H1 (cell line): ENCODE results near the gene SAP30. TPM values are rescaled to one million over a fixed set of nuclear protein-coding genes. Genes with fewer than 3 reads are reported as not detected.

Source experiments
- CTCF ChIA-PET: fragments of 300-600 bp; sonication (Branson Sonifier 250); formaldehyde crosslinking; loops from one replicate; lab custom pipeline; 2021; ENCODE audit not compliant: partially characterized antibody; lab: Charles Lee
- POLR2A ChIA-PET: fragments of 300-600 bp; sonication (Branson Sonifier 250); formaldehyde crosslinking; loops from one replicate; lab custom pipeline; 2021; ENCODE audit warnings: inconsistent platforms; ENCODE audit not compliant: partially characterized antibody; lab: Charles Lee
- DNase-seq, 2 experiments: peaks; one replicate each; pipeline versions ENCODE4 v3.0.0 to v3.0.0-alpha.2; 2010 to 2022; ENCODE audit warnings: low spot score in 2 of 2, low read depth in 1 of 2, mixed read lengths in 1 of 2
- FAIRE-seq: peaks from 2 replicates; lab custom pipeline; 2011; peaks lifted over from hg19 to GRCh38; lab: Jason Lieb, UNC
- H2AFZ ChIP-seq: 2 replicates; pipeline ENCODE4 v1.8.1; 2012; ENCODE audit warnings: low read length, inconsistent platforms
- H2AK5ac ChIP-seq: 2 replicates; pipeline ENCODE4 v1.6.1; 2013; ENCODE audit warnings: low read depth, low read length
- H2BK120ac ChIP-seq: replicated peaks from 2 replicates; pipeline ENCODE3; 2013; ENCODE audit warnings: low read depth, low read length, inconsistent platforms
- H2BK12ac ChIP-seq: 2 replicates; pipeline ENCODE4 v1.6.1; 2013; ENCODE audit warnings: low read depth, low read length
- H2BK15ac ChIP-seq: 2 replicates; pipeline ENCODE4 v1.6.1; 2013; ENCODE audit warnings: low read length
- H2BK20ac ChIP-seq: 2 replicates; pipeline ENCODE4 v1.6.1; 2013; ENCODE audit warnings: low read length
- H2BK5ac ChIP-seq: 2 replicates; pipeline ENCODE4 v1.6.1; 2013; ENCODE audit warnings: low read depth, low read length
- H3K14ac ChIP-seq: 2 replicates; pipeline ENCODE4 v1.6.1; 2013; ENCODE audit warnings: inconsistent platforms; ENCODE audit not compliant: insufficient read length
- H3K18ac ChIP-seq: 2 replicates; pipeline ENCODE4 v1.6.1; 2013; ENCODE audit warnings: low read length; ENCODE audit errors: extremely low read depth
- H3K23ac ChIP-seq: 2 replicates; pipeline ENCODE4 v1.6.1; 2013; ENCODE audit warnings: inconsistent platforms; ENCODE audit not compliant: insufficient read length
- H3K23me2 ChIP-seq: 2 replicates; pipeline ENCODE4 v1.6.1; 2013; ENCODE audit warnings: low read depth, low read length
- H3K27ac ChIP-seq: 2 replicates; pipeline ENCODE4 v1.6.1; 2011; ENCODE audit warnings: low read depth, low read length, inconsistent platforms
- H3K27me3 ChIP-seq, 4 experiments: replicated peaks in 1 of 4; 1 replicate in 1 of 4; 2 replicates in 3 of 4; pipeline versions ENCODE4 v1.6.1 to v1.8.1; 2011 to 2013; ENCODE audit warnings: low read length in 3 of 4, mild to moderate bottlenecking in 3 of 4, inconsistent platforms in 2 of 4, mixed read lengths in 2 of 4, moderate library complexity in 1 of 4; ENCODE audit not compliant: control insufficient read depth in 3 of 4, insufficient read depth in 3 of 4; ENCODE audit errors: extremely low read depth in 1 of 4
- H3K36me3 ChIP-seq, 4 experiments: 2 replicates each; pipeline versions ENCODE4 v1.6.1 to v1.8.1; 2011 to 2013; ENCODE audit warnings: mild to moderate bottlenecking in 4 of 4, low read length in 3 of 4, moderate library complexity in 2 of 4, control low read depth in 1 of 4, inconsistent platforms in 1 of 4; ENCODE audit not compliant: insufficient read depth in 4 of 4, control insufficient read depth in 2 of 4
- H3K4ac ChIP-seq: replicated peaks from 2 replicates; pipeline ENCODE3; 2013; ENCODE audit warnings: low read length, low read depth, mixed read lengths, inconsistent platforms; ENCODE audit not compliant: insufficient read length
- H3K4me1 ChIP-seq, 4 experiments: replicated peaks in 1 of 4; 1 replicate in 1 of 4; 2 replicates in 3 of 4; pipeline versions ENCODE4 v1.6.1 to v1.8.1; 2011 to 2013; ENCODE audit warnings: low read length in 3 of 4, inconsistent platforms in 2 of 4, mixed read lengths in 1 of 4; ENCODE audit not compliant: insufficient read depth in 4 of 4, control insufficient read depth in 3 of 4
- H3K4me2 ChIP-seq, 2 experiments: 2 replicates each; pipeline versions ENCODE4 v1.6.1 to v1.8.1; 2011 to 2013; ENCODE audit warnings: low read depth in 2 of 2, low read length in 2 of 2, control low read depth in 1 of 2, inconsistent platforms in 1 of 2, mild to moderate bottlenecking in 1 of 2; ENCODE audit not compliant: insufficient read depth in 1 of 2
- H3K4me3 ChIP-seq, 4 experiments: fragments of 200-600, 300-600 bp in 1 of 4; sonication (generic), shearing (Covaris generic), sonication (Bioruptor Twin) in 1 of 4; 2 replicates each; pipeline versions ENCODE4 v1.5.1 to v1.8.1; 2011 to 2016; ENCODE audit warnings: low read length in 4 of 4, low read depth in 3 of 4, control low read depth in 2 of 4, inconsistent platforms in 2 of 4, mild to moderate bottlenecking in 2 of 4, mixed read lengths in 1 of 4, moderate library complexity in 1 of 4; ENCODE audit not compliant: insufficient read depth in 2 of 4; ENCODE audit errors: extremely low read depth in 1 of 4
- H3K56ac ChIP-seq: replicated peaks from 2 replicates; pipeline ENCODE3; 2013; ENCODE audit warnings: low read depth, mild to moderate bottlenecking, mixed read lengths, low read length, inconsistent platforms; ENCODE audit not compliant: insufficient read length
- H3K79me1 ChIP-seq: 2 replicates; pipeline ENCODE4 v1.6.1; 2013; ENCODE audit warnings: low read depth, low read length, control low read depth
- H3K79me2 ChIP-seq, 2 experiments: 2 replicates each; pipeline versions ENCODE4 v1.6.1 to v1.8.1; 2012 to 2013; ENCODE audit warnings: low read length in 2 of 2, mild to moderate bottlenecking in 2 of 2, inconsistent platforms in 1 of 2; ENCODE audit not compliant: insufficient read depth in 2 of 2, control insufficient read depth in 1 of 2
- H3K9ac ChIP-seq, 4 experiments: replicated peaks in 1 of 4; 1 replicate in 1 of 4; 2 replicates in 3 of 4; pipeline versions ENCODE4 v1.6.1 to v1.8.1; 2011 to 2013; ENCODE audit warnings: low read depth in 3 of 4, low read length in 3 of 4, control low read depth in 2 of 4, mild to moderate bottlenecking in 2 of 4, moderate library complexity in 2 of 4, inconsistent platforms in 1 of 4; ENCODE audit errors: extremely low read depth in 1 of 4
- H3K9me3 ChIP-seq, 2 experiments: 2 replicates each; pipeline versions ENCODE4 v1.6.1 to v1.8.1; 2012 to 2013; ENCODE audit warnings: mild to moderate bottlenecking in 2 of 2, moderate library complexity in 2 of 2, control low read depth in 1 of 2, inconsistent platforms in 1 of 2, low read depth in 1 of 2, low read length in 1 of 2, mixed read lengths in 1 of 2; ENCODE audit not compliant: insufficient read depth in 2 of 2
- H4K20me1 ChIP-seq, 2 experiments: replicated peaks in 1 of 2; 2 replicates each; pipeline versions ENCODE3 to v1.8.1; 2011 to 2013; ENCODE audit warnings: inconsistent platforms in 2 of 2, low read length in 2 of 2, mild to moderate bottlenecking in 1 of 2; ENCODE audit not compliant: insufficient read depth in 2 of 2, control insufficient read depth in 1 of 2
- H4K5ac ChIP-seq: 2 replicates; pipeline ENCODE4 v1.6.1; 2013; ENCODE audit warnings: low read length, low read depth, mixed read lengths, inconsistent platforms; ENCODE audit not compliant: insufficient read length
- H4K8ac ChIP-seq: 2 replicates; pipeline ENCODE4 v1.8.0; 2013; ENCODE audit warnings: mild to moderate bottlenecking, moderate library complexity, low read length, inconsistent platforms; ENCODE audit not compliant: insufficient read depth; ENCODE audit errors: extremely low read depth
- H4K91ac ChIP-seq: replicated peaks from 2 replicates; pipeline ENCODE3; 2013; ENCODE audit warnings: low read length, mixed read lengths, inconsistent platforms; ENCODE audit not compliant: insufficient read length
- BCL11A ChIP-seq, 2 experiments: IDR thresholded peaks; one replicate each; pipeline ENCODE4 v1.6.1; 2011; ENCODE audit warnings: low read depth in 2 of 2, low read length in 2 of 2, mild to moderate bottlenecking in 2 of 2
- CTBP2 ChIP-seq: IDR thresholded peaks from 2 replicates; pipeline ENCODE4 v1.7.0; 2011; ENCODE audit warnings: borderline replicate concordance, mild to moderate bottlenecking, moderate library complexity, mixed read lengths, low read length; ENCODE audit not compliant: insufficient read depth, insufficient read length
- FOSL1 ChIP-seq: IDR thresholded peaks from 2 replicates; pipeline ENCODE4 v1.6.1; 2011; ENCODE audit warnings: mild to moderate bottlenecking, low read depth, low read length, moderate library complexity; ENCODE audit not compliant: insufficient read depth
- KDM1A ChIP-seq: fragments of 200-600, 300-600 bp; sonication (generic); IDR thresholded peaks from 2 replicates; pipeline ENCODE4 v1.7.1; 2016; ENCODE audit warnings: mild to moderate bottlenecking, low read length, borderline replicate concordance
- NANOG ChIP-seq: IDR thresholded peaks from 2 replicates; pipeline ENCODE4 v1.6.1; 2011; ENCODE audit warnings: low read length, low read depth, mild to moderate bottlenecking, inconsistent platforms; ENCODE audit not compliant: insufficient read depth, poor library complexity, severe bottlenecking
- PHF8 ChIP-seq: fragments of 200-600 bp; sonication (generic); conservative IDR thresholded peaks from 2 replicates; pipeline ENCODE4 v1.7.1; 2012; ENCODE audit warnings: low read depth, mild to moderate bottlenecking, inconsistent platforms, low read length, moderate library complexity
- RXRA ChIP-seq: IDR thresholded peaks from 2 replicates; pipeline ENCODE4 v1.6.1; 2011; ENCODE audit warnings: low read depth, mild to moderate bottlenecking, low read length, moderate library complexity; ENCODE audit not compliant: insufficient read depth
- SIRT6 ChIP-seq: IDR thresholded peaks from one replicate; pipeline ENCODE4 v1.7.1; 2012; ENCODE audit warnings: low read length, inconsistent platforms
- SP2 ChIP-seq: IDR thresholded peaks from 2 replicates; pipeline ENCODE4 v1.6.1; 2012; ENCODE audit warnings: mild to moderate bottlenecking, low read length, inconsistent platforms
- SP4 ChIP-seq: IDR thresholded peaks from 2 replicates; pipeline ENCODE4 v1.6.1; 2012; ENCODE audit warnings: low read length, inconsistent platforms
- SRF ChIP-seq: IDR thresholded peaks from 2 replicates; pipeline ENCODE4 v1.6.1; 2011; ENCODE audit warnings: mild to moderate bottlenecking, low read depth, low read length, moderate library complexity
- TAF1 ChIP-seq: IDR thresholded peaks from 2 replicates; pipeline ENCODE4 v1.6.1; 2011; ENCODE audit warnings: mild to moderate bottlenecking, low read depth, low read length
- USF2 ChIP-seq: IDR thresholded peaks from 2 replicates; pipeline ENCODE4 v1.6.1; 2011; ENCODE audit warnings: low read length, improper control_type of control experiment
- WGBS, 2 experiments: shearing (Covaris generic) in 1 of 2; methylation state at CpG; one replicate each; pipeline versions ENCODE4 v1.1.6 to v1.1.7; 2013 to 2015; ENCODE audit warnings: low lambda C conversion rate in 2 of 2, mixed read lengths in 2 of 2, inconsistent platforms in 1 of 2, low coverage in 1 of 2, missing lambda C conversion rate in 1 of 2; ENCODE audit not compliant: insufficient replicate concordance in 2 of 2, insufficient coverage in 1 of 2, insufficient read length in 1 of 2; ENCODE audit errors: extremely low coverage in 1 of 2, missing lambda C conversion rate in 1 of 2; 5-methylcytosine and 5-hydroxymethylcytosine counted together
- polyA plus RNA-seq, 7 experiments: library from polyadenylated mRNA; depleted of rRNA in 3 of 7; stranded (reverse) in 5 of 7; unstranded in 2 of 7; fragments of >200 nt in 5 of 7; fragments of 200-250 nt in 2 of 7; gene quantifications; 1 replicate in 5 of 7; 2 replicates in 1 of 7; 4 replicates in 1 of 7; pipeline versions ENCODE4 v1.2.1 to v1.2.3, GENCODE V29; 2011 to 2013; ENCODE audit warnings: missing spikeins in 2 of 7, mixed read lengths in 2 of 7
- total RNA-seq: library from RNA; stranded (reverse); fragmentation: NEBNext Ultra II Directional; extraction: Animal tissue kit (Norgen Biotek cat#: 25700); gene quantifications from 2 replicates; pipeline ENCODE4 v1.2.1, GENCODE V29; 2021

Gene SAP30
- total and polyA plus RNA-seq, 2 of the 8 experiments (the other 6 are each of a cell fraction or from before 2014, with no cell fraction given), result 7.7 to 21.1 TPM

DNA sequence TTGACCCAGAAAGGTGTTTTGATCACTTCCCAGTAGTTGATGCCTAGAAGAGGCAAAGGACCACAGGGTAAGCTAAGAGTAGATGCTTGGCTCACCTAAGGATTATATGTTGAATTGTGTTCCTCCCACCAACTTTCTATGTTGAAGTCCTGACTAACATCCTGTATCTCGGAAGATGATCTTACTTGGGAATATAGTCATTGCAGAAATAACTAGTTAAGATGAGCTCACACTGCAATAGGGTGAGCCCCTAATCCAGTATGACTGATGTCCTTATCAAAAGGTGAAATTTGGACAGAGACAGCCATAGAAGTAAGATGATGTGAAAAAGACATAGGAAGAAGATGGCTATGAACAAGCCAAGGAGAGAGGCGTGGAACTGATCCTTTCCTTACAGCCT, 33.3 kb upstream of the SAP30 start:
- Histone ChIP-seq H4K5ac (no peak overlapping the region), H3K36me3 (peaks cover 4 to 9% (median 6%) of the 10 kb centered on the region in 4 experiments; a peak in 6 of 8 replicates), H2BK15ac (no peak overlapping the region), H2BK12ac (no peak overlapping the region), H3K4me1 (peaks cover 0 to 3% (median 3%) of the 10 kb centered on the region in 4 experiments; a peak in 6 of 7 replicates), H3K9ac (no peak overlapping the region), H3K23me2 (peaks cover 3% of the 10 kb centered on the region; the same call in 1 of the 2 replicates), H2BK120ac (no peak overlapping the region), H3K27ac (no peak overlapping the region), H2BK20ac (no peak overlapping the region), H3K23ac (no peak overlapping the region), H3K27me3 (no peaks in the 10 kb centered on the region), H2BK5ac (no peak overlapping the region), H3K79me2 (peaks cover 0 to 11% of the 10 kb centered on the region in 2 experiments; a peak in 3 of 4 replicates), H4K20me1 (peaks cover 2 to 3% of the 10 kb centered on the region in 2 experiments), H3K14ac (no peak overlapping the region), H3K4me2 (no peak overlapping the region), H3K18ac (no peak overlapping the region), H2AK5ac (no peak overlapping the region), H3K4ac (no peak overlapping the region), H3K79me1 (no peaks in the 10 kb centered on the region), H4K91ac (no peak overlapping the region), H4K8ac (no peak overlapping the region), H3K56ac (no peak overlapping the region), H2AFZ (no peak overlapping the region), H3K4me3 (no peak overlapping the region), H3K9me3 (no peaks in the 10 kb centered on the region)
- ChIA-PET POLR2A (interaction anchor here (0.7 kb wide), 1 partner anchor 94 kb away, joined by 3 read pairs; no protein-coding TSS in a partner anchor), CTCF (interaction anchor here (1.8 kb wide), 1 partner anchor 84 kb away, joined by 5 read pairs; no protein-coding TSS in a partner anchor)
- WGBS, 2 experiments, result 91% methylated on average over 2 of the region's 2 CpGs; no CpG with 5 or more reads in 1 of the 2 experiments
- no peak for DNase-seq
- no peak for FAIRE-seq
- TF ChIP-seq CTBP2, result no peak
- no peak for TF ChIP-seq SRF
- TF ChIP-seq SIRT6, result no peak
- no peak for TF ChIP-seq RXRA
- no peak for TF ChIP-seq PHF8
- TF ChIP-seq USF2, result no peak
- TF ChIP-seq BCL11A (IDR thresholded peaks at IDR 0.05; ENCODE audit: low read depth in 2 of 2, low read length in 2 of 2), result no peak
- no peak for TF ChIP-seq TAF1
- TF ChIP-seq KDM1A, result no peak
- no peak for TF ChIP-seq SP2
- no peak for TF ChIP-seq FOSL1
- no peak for TF ChIP-seq NANOG
- TF ChIP-seq SP4, result no peak
